Testis (tissue), 3 donors: ENCODE measurements around the gene ABL1. TPM values are rescaled to one million over a fixed set of nuclear protein-coding genes. Genes with fewer than 3 reads are reported as not detected.

Experiments used
- DNase-seq: peaks from one replicate; pipeline ENCODE4 v3.0.0-alpha.2; 2019
- H3K27ac ChIP-seq, 2 donors: fragments of 200-600 bp; sonication (generic); one replicate each; pipeline ENCODE4 v1.5.1; 2019
- H3K27me3 ChIP-seq: fragments of 200-600 bp; sonication (generic); one replicate; pipeline ENCODE4 v1.5.1; 2019
- H3K36me3 ChIP-seq: fragments of 200-600 bp; sonication (generic); one replicate; pipeline ENCODE4 v1.5.1; 2017; ENCODE audit warnings: low read depth; ENCODE audit errors: missing control alignments
- H3K4me1 ChIP-seq: fragments of 200-600 bp; sonication (generic); one replicate; pipeline ENCODE4 v1.5.1; 2019
- H3K4me3 ChIP-seq, 2 donors: fragments of 200-600 bp; sonication (generic); one replicate each; pipeline ENCODE4 v1.5.1; 2017 to 2019
- H3K9me3 ChIP-seq: fragments of 200-600 bp; sonication (generic); one replicate; pipeline ENCODE4 v1.5.1; 2017
- POLR2A ChIP-seq: fragments of 450-650 bp; IDR thresholded peaks from one replicate; pipeline ENCODE4 v1.6.1; 2017; ENCODE audit warnings: antibody characterized with exemption, mild to moderate bottlenecking, moderate library complexity
- WGBS, 2 donors: methylation state at CpG; one replicate each; pipeline ENCODE4 v1.1.5; 2018; 5-methylcytosine and 5-hydroxymethylcytosine counted together
- intact Hi-C: fragments of 100-400 bp; cut with DNase I; formaldehyde crosslinking; loops from one replicate; pipeline ENCODE4 v1.15.1; 2023; ENCODE audit warnings: low total_unique reads
- polyA plus RNA-seq: library from polyadenylated mRNA; stranded (reverse); fragments of 350-450 nt; fragmentation: Illumina TruSeq; extraction: RNeasy Lipid Tissue Mini Kit (QIAGEN cat#74804); gene quantifications from one replicate; pipeline ENCODE4 v1.2.3, GENCODE V29; 2014; ENCODE audit warnings: low read depth, low replicate concordance; ENCODE audit not compliant: insufficient read depth
- total RNA-seq, 2 donors: library from RNA; depleted of rRNA; stranded (reverse); fragments of >200 nt; gene quantifications; one replicate each; pipeline ENCODE4 v1.2.3, GENCODE V29; 2016
- TF ChIP-seq, protein P1 (sequence below), 3 experiments: fragments of 450-650 bp in 2 of 3; fragments of 200-600 bp in 1 of 3; sonication (generic) in 1 of 3; IDR thresholded peaks; one replicate each; pipeline ENCODE4 v1.5.1; 2016 to 2019; ENCODE audit warnings: antibody characterized with exemption in 3 of 3, mild to moderate bottlenecking in 2 of 3, moderate library complexity in 1 of 3

ABL1 gene
- total and polyA plus RNA-seq, 3 donors from 2014 or later = 51.0 to 65.9 (median 57.2) TPM

DNA sequence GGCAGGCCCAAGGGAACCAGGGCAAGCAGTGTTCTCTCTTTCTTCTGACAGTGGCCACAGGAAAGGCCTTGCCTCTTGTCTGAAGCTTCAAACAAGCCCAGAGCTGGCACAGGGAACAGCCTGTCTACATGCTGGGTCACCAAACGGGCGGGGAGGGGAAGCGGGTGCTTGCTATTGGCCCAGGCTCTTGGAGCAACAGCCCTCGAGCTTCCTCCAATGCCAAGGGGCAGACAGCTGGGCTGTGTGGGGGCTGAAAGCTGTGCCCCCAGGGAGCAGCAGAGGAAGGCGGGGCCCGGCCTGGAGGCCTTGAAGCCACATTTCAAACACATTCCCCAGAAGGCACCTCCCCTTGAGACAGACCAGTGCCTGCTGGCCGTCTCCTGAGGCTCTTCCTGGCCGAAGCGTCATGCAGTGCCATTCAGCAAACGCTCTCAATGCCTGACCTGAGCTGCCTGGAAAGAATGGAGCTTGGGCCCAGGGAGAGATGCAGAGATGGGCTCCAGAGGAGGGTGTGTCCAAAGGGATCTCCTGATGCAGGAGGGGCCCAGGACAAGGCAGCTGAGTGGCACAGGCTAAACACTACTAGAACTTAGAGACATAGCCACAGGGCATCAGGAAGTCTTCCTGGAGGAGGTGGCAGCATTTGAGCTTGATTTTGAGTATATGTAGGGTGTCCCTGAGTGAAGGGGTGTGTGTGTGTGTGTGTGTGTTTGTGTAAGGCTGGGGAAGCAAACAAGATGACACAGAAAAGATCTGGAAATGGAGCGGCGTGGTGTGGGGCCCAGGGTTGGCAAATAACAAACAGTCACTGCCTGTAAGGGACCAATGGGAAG lies 101.4 kb downstream of the ABL1 start:
- Histone ChIP-seq H3K9me3 (no peaks in the 10 kb centered on the region), H3K4me3 (no peak overlapping the region), H3K4me1 (peaks cover 55% of the 10 kb centered on the region), H3K27ac (peak overlapping the region; percentile 39 to 80), H3K36me3 (no peaks in the 10 kb centered on the region), H3K27me3 (no peaks in the 10 kb centered on the region)
- 32 to 33% methylated on average over 7 to 12 of the region's 12 CpGs for WGBS, 2 donors
- peak; percentile 93 for DNase-seq
- TF ChIP-seq, protein P1, sequence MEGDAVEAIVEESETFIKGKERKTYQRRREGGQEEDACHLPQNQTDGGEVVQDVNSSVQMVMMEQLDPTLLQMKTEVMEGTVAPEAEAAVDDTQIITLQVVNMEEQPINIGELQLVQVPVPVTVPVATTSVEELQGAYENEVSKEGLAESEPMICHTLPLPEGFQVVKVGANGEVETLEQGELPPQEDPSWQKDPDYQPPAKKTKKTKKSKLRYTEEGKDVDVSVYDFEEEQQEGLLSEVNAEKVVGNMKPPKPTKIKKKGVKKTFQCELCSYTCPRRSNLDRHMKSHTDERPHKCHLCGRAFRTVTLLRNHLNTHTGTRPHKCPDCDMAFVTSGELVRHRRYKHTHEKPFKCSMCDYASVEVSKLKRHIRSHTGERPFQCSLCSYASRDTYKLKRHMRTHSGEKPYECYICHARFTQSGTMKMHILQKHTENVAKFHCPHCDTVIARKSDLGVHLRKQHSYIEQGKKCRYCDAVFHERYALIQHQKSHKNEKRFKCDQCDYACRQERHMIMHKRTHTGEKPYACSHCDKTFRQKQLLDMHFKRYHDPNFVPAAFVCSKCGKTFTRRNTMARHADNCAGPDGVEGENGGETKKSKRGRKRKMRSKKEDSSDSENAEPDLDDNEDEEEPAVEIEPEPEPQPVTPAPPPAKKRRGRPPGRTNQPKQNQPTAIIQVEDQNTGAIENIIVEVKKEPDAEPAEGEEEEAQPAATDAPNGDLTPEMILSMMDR (IDR thresholded peaks at IDR 0.05) = no peak
- TF ChIP-seq POLR2A = no peak
- intact Hi-C loops = loop anchor here (10.0 kb wide), 1 partner anchor 72 kb away; no protein-coding TSS in a partner anchor

Other genes with a start within 250 kb of the ABL1 start
- under 1 TPM; 0.68 to 0.71 TPM for gene PRDM12, start 170.7 kb upstream of the ABL1 start, total RNA-seq
- 0.32 TPM for gene PRDM12, start 170.7 kb upstream of the ABL1 start, polyA plus RNA-seq
- gene EXOSC2, start 141.5 kb upstream of the ABL1 start, total RNA-seq = 10 to 100 TPM; 20.3 to 24.7 TPM
- gene EXOSC2, start 141.5 kb upstream of the ABL1 start, polyA plus RNA-seq = 15.3 TPM
- under 1 TPM in 1 of 2 donors, not detected in 1; 0.24 TPM for gene QRFP, start 61.6 kb downstream of the ABL1 start, total RNA-seq
- gene QRFP, start 61.6 kb downstream of the ABL1 start, polyA plus RNA-seq = not detected
- gene FIBCD1, start 104.0 kb downstream of the ABL1 start, total RNA-seq = 10 to 100 TPM; 29.1 to 33.5 TPM
- gene FIBCD1, start 104.0 kb downstream of the ABL1 start, polyA plus RNA-seq = 20.8 TPM
- 100 to 1,000 TPM in 1 of 2 donors, 10 to 100 TPM in 1; 86.3 to 136 TPM for gene LAMC3, start 173.9 kb downstream of the ABL1 start, total RNA-seq
- gene LAMC3, start 173.9 kb downstream of the ABL1 start, polyA plus RNA-seq = 35.9 TPM